ENCODE data around the gene CCDC154. TPM values are rescaled to one million over a fixed set of nuclear protein-coding genes. Genes with fewer than 3 reads are reported as not detected.

CCDC154 gene
- total and polyA plus RNA-seq, 2 experiments from 2014 or later, result 0.31 TPM; not detected in 1

DNA sequence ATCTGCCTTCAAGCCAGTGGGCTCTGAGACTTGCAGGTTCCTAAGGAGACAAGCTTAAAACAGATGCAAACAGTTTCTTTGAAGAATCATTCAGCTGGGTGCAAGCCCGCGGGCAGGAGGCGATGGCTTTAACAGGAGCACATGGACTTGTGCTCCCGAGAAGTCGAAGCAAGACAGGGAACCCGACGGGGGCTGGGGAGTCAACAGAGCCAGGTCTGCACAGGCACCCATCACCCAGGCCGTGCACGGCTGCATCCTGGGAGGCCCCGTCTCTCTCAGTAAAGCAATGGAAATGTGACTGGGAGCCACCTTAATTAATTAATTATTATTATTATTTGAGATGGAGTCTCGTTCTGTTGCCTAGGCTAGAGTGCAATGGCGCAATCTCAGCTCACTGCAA lies 44.7 kb upstream of the CCDC154 start:
- Mint-ChIP-seq H3K36me3 (ENCODE audit: low read depth) (0 out of 3 replicates have a peak, but pooled peaks cover under 1% of the 10 kb centered on the region), H3K27me3 (ENCODE audit: insufficient read depth, low read depth, poor library complexity) (peaks cover 22% of the 10 kb centered on the region), H3K27ac (no peak overlapping the region), H3K4me1 (peaks cover 6% of the 10 kb centered on the region; the same call in 2 of the 3 replicates), H3K9me3 (peaks cover 2% of the 10 kb centered on the region; the same call in 1 of the 3 replicates), H3K4me3 (no peak overlapping the region)
- H3K79me2 ChIP-seq (replicated peaks; ENCODE audit: insufficient read depth), result peaks cover 3% of the 10 kb centered on the region; the same call in 1 of the 2 replicates
- no peak overlapping the region for H3K4me2 ChIP-seq
- H4K20me1 ChIP-seq (replicated peaks; ENCODE audit: insufficient read depth), result no peaks in the 10 kb centered on the region
- no peak overlapping the region for H3K4me3 ChIP-seq
- H3K36me3 ChIP-seq (ENCODE audit: insufficient read depth), result no peaks in the 10 kb centered on the region
- H3K27me3 ChIP-seq (ENCODE audit: insufficient read depth), result no peaks in the 10 kb centered on the region
- no peak for ATAC-seq
- 0 out of 2 replicates have a peak, but pooled peaks cover 6% of the 10 kb centered on the region for H3F3A ChIP-seq (replicated peaks; ENCODE audit: low read depth)
- TF ChIP-seq ZNF331 (CRISPR knock-in tag; IDR thresholded peaks at IDR 0.05; ENCODE audit: low read depth), result no peak
- TF ChIP-seq NANOG (IDR thresholded peaks at IDR 0.05; ENCODE audit: borderline replicate concordance), result no peak
- TF ChIP-seq EZH2 (IDR thresholded peaks at IDR 0.05; ENCODE audit: low read depth, unreplicated experiment), result no peak
- no peak for TF ChIP-seq STAT1 (IDR thresholded peaks at IDR 0.05; ENCODE audit: unreplicated experiment)
- TF ChIP-seq, protein P1, sequence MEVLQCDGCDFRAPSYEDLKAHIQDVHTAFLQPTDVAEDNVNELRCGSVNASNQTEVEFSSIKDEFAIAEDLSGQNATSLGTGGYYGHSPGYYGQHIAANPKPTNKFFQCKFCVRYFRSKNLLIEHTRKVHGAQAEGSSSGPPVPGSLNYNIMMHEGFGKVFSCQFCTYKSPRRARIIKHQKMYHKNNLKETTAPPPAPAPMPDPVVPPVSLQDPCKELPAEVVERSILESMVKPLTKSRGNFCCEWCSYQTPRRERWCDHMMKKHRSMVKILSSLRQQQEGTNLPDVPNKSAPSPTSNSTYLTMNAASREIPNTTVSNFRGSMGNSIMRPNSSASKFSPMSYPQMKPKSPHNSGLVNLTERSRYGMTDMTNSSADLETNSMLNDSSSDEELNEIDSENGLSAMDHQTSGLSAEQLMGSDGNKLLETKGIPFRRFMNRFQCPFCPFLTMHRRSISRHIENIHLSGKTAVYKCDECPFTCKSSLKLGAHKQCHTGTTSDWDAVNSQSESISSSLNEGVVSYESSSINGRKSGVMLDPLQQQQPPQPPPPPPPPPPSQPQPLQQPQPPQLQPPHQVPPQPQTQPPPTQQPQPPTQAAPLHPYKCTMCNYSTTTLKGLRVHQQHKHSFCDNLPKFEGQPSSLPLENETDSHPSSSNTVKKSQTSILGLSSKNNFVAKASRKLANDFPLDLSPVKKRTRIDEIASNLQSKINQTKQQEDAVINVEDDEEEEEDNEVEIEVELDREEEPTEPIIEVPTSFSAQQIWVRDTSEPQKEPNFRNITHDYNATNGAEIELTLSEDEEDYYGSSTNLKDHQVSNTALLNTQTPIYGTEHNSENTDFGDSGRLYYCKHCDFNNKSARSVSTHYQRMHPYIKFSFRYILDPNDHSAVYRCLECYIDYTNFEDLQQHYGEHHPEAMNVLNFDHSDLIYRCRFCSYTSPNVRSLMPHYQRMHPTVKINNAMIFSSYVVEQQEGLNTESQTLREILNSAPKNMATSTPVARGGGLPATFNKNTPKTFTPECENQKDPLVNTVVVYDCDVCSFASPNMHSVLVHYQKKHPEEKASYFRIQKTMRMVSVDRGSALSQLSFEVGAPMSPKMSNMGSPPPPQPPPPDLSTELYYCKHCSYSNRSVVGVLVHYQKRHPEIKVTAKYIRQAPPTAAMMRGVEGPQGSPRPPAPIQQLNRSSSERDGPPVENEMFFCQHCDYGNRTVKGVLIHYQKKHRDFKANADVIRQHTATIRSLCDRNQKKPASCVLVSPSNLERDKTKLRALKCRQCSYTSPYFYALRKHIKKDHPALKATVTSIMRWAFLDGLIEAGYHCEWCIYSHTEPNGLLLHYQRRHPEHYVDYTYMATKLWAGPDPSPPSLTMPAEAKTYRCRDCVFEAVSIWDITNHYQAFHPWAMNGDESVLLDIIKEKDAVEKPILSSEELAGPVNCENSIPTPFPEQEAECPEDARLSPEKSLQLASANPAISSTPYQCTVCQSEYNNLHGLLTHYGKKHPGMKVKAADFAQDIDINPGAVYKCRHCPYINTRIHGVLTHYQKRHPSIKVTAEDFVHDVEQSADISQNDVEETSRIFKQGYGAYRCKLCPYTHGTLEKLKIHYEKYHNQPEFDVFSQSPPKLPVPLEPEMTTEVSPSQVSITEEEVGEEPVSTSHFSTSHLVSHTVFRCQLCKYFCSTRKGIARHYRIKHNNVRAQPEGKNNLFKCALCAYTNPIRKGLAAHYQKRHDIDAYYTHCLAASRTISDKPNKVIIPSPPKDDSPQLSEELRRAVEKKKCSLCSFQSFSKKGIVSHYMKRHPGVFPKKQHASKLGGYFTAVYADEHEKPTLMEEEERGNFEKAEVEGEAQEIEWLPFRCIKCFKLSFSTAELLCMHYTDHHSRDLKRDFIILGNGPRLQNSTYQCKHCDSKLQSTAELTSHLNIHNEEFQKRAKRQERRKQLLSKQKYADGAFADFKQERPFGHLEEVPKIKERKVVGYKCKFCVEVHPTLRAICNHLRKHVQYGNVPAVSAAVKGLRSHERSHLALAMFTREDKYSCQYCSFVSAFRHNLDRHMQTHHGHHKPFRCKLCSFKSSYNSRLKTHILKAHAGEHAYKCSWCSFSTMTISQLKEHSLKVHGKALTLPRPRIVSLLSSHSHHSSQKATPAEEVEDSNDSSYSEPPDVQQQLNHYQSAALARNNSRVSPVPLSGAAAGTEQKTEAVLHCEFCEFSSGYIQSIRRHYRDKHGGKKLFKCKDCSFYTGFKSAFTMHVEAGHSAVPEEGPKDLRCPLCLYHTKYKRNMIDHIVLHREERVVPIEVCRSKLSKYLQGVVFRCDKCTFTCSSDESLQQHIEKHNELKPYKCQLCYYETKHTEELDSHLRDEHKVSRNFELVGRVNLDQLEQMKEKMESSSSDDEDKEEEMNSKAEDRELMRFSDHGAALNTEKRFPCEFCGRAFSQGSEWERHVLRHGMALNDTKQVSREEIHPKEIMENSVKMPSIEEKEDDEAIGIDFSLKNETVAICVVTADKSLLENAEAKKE (CRISPR knock-in tag; IDR thresholded peaks at IDR 0.05), result no peak
- no peaks in the 10 kb centered on the region for H3K9me2 ChIP-seq (ENCODE audit: insufficient read depth)
- H2AFZ ChIP-seq, result no peak overlapping the region
- DNase-seq (ENCODE audit: low spot score), result no peak
- H3K4me1 ChIP-seq (ENCODE audit: insufficient read depth), result 0 out of 2 replicates have a peak, but pooled peaks cover 4% of the 10 kb centered on the region
- no peak overlapping the region for H3K27ac ChIP-seq (ENCODE audit: low read depth)

DNA sequence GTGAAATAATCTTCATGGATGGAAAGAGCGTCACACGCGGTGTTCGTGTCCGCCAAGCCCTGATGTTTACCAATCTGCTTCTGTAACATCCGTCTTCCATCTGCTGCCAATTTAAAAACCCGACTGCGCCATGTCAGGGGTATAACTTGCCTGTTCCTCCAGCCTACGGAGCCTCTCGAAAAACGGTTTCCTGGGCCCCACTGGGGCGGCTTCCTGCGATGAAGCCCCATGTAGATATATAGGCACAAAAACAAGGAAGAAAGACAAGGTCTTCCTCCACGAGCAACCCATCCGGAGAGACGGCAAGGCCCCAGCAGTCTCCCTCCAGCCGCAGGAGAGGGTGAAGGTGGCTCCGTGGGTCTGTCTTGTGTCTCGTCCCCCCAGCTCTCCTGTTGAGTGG lies 44.3 kb upstream of the CCDC154 start, which contains the start of gene PTX4:
PTX4 (minus strand) TSS at position 326 of the 400 bp plus-strand sequence; CDS start at position 291, 35 bp downstream.
- peaks cover under 1% of the 10 kb centered on the region; the same call in 1 of the 2 replicates for H3K79me2 ChIP-seq (replicated peaks; ENCODE audit: insufficient read depth)
- H3K4me1 ChIP-seq (ENCODE audit: insufficient read depth), result 0 out of 2 replicates have a peak, but pooled peaks cover 4% of the 10 kb centered on the region
- no peak within 1 kb of the TSS for H2AFZ ChIP-seq
- H3K4me1 Mint-ChIP-seq, result peaks cover 6% of the 10 kb centered on the region; the same call in 2 of the 3 replicates
- no peaks in the 10 kb centered on the region for H3K9me2 ChIP-seq (ENCODE audit: insufficient read depth)
- peaks cover 2% of the 10 kb centered on the region; the same call in 1 of the 3 replicates for H3K9me3 Mint-ChIP-seq
- H3K27ac ChIP-seq (ENCODE audit: low read depth), result no peak within 1 kb of the TSS
- H4K20me1 ChIP-seq (replicated peaks; ENCODE audit: insufficient read depth), result no peaks in the 10 kb centered on the region
- ATAC-seq (no peak), DNase-seq (ENCODE audit: low spot score) (no peak)
- H3K4me3 ChIP-seq, result no peak within 1 kb of the TSS
- H3K36me3 ChIP-seq (ENCODE audit: insufficient read depth), result no peaks in the 10 kb centered on the region
- no peaks in the 10 kb centered on the region for H3K27me3 ChIP-seq (ENCODE audit: insufficient read depth)
- H3K27me3 Mint-ChIP-seq (ENCODE audit: insufficient read depth, low read depth, poor library complexity), result peaks cover 25% of the 10 kb centered on the region
- no peak within 1 kb of the TSS for H3K27ac Mint-ChIP-seq
- H3K4me2 ChIP-seq, result no peak within 1 kb of the TSS
- no peaks in the 10 kb centered on the region for H3K36me3 Mint-ChIP-seq (ENCODE audit: low read depth)
- H3K4me3 Mint-ChIP-seq, result no peak within 1 kb of the TSS
- 0 out of 2 replicates have a peak, but pooled peaks cover 6% of the 10 kb centered on the region for H3F3A ChIP-seq (replicated peaks; ENCODE audit: low read depth)
- TF ChIP-seq EZH2 (IDR thresholded peaks at IDR 0.05; ENCODE audit: low read depth, unreplicated experiment), result no peak
- TF ChIP-seq ZNF114 (CRISPR knock-in tag; IDR thresholded peaks at IDR 0.05), result no peak
- TF ChIP-seq, protein P2, sequence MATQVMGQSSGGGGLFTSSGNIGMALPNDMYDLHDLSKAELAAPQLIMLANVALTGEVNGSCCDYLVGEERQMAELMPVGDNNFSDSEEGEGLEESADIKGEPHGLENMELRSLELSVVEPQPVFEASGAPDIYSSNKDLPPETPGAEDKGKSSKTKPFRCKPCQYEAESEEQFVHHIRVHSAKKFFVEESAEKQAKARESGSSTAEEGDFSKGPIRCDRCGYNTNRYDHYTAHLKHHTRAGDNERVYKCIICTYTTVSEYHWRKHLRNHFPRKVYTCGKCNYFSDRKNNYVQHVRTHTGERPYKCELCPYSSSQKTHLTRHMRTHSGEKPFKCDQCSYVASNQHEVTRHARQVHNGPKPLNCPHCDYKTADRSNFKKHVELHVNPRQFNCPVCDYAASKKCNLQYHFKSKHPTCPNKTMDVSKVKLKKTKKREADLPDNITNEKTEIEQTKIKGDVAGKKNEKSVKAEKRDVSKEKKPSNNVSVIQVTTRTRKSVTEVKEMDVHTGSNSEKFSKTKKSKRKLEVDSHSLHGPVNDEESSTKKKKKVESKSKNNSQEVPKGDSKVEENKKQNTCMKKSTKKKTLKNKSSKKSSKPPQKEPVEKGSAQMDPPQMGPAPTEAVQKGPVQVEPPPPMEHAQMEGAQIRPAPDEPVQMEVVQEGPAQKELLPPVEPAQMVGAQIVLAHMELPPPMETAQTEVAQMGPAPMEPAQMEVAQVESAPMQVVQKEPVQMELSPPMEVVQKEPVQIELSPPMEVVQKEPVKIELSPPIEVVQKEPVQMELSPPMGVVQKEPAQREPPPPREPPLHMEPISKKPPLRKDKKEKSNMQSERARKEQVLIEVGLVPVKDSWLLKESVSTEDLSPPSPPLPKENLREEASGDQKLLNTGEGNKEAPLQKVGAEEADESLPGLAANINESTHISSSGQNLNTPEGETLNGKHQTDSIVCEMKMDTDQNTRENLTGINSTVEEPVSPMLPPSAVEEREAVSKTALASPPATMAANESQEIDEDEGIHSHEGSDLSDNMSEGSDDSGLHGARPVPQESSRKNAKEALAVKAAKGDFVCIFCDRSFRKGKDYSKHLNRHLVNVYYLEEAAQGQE (IDR thresholded peaks at IDR 0.05; ENCODE audit: unreplicated experiment), result no peak
- no peak for TF ChIP-seq CREB1 (CRISPR knock-in tag; IDR thresholded peaks at IDR 0.05; ENCODE audit: low read depth)

Measured in GM23338 (cell line).